CD4-positive, alpha-beta T cell treated with Interleukin-6 for 4 hours (primary cell): Measurements from ENCODE around the gene SPTBN1.

ENCODE experiments used
- DNase-seq: peaks from one replicate; pipeline ENCODE4 v3.0.0-alpha.2; 2020; ENCODE audit warnings: mixed read lengths

Gene SPTBN1

DNA sequence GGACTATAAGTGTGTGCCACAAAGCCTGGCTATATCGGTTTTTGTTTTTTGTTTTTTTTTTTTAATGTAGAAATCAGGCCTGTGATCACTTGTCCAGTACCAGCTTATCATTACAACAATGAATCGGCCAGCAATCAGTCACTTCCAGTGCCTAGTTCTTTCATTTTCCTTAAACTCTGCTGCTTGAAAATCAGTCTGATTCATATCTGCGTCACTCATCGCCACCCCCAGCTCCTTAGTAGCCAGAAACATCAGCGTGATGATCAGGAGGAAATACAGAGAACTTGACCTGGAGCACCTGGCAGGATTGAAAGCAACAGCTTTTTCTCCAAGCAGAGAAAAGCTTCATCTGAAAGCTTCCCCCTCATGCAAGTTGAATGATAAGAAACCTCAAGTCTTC is 75.4 kb downstream of the SPTBN1 start:
- no peak for DNase-seq

- DNase-seq = no peak
These were observed 78.1 kb downstream of the SPTBN1 start for GRCh38 chr2:54534221-54534620.

DNA sequence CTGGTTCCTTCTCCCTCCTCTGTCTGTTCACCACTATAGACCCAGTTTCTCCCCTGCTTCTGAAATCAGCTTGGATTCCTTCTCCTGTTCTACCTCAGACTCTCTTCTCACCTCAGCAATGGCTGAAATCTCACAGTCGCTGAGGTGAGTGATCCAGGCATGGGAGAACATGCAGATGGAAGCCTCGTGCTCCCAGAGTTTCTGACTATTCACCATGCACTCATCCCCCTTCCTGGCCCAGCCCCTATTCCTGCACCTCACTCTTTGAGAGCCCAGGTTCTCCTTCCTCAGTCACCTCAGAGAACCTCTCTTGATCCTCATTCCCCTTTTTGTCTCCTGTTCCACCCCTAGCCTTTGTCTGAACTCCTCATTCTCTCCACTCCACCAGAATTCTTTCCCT is 78.5 kb downstream of the SPTBN1 start:
- no peak for DNase-seq

DNA sequence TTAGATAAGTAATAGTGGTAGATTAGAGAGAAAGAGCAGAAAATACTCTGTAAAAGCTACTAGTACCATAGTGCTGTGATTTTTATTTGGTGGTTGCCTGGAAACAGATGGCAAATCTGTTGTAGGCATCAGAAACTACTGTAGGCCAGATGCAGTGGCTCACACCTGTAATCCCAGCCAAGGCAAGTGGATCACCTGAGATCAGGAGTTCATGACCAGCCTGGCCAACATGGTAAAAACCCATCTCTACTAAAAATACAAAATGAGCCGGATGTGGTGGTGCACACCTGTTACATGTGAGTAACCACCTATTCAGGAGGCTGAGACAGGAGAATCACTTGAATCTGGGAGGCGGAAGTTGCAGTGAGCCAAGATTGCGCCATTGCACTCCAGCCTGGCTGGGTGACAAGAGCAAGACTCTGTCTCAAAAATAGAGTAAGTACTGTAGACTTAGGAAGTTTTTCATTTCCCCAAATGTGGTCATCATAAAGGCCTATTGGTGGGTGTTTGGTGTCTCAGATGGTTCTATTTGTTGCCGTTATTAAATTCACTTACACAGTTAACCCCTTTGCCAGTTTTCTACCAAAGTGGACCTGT is 79.6 kb downstream of the SPTBN1 start:
- no peak for DNase-seq

DNA sequence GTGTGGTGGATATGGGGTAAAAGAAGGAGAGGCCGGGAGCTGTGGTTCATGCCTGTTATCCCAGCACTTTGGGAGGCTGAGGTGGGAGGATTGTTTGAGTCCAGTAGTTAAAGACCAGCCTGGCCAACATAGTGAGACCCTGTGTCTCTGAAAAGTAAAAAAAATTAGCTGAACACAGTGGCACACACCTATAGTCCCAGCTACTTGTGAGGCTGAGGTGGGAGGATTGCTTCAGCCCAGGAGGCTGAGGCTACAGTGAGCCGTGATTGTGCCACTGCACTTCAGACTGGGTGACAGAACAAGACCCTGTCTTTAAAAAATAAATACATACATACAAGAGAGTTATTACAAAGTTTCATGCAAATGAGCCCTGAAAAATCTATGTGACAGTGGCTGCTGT is 80.6 kb downstream of the SPTBN1 start:
- no peak for DNase-seq

DNA sequence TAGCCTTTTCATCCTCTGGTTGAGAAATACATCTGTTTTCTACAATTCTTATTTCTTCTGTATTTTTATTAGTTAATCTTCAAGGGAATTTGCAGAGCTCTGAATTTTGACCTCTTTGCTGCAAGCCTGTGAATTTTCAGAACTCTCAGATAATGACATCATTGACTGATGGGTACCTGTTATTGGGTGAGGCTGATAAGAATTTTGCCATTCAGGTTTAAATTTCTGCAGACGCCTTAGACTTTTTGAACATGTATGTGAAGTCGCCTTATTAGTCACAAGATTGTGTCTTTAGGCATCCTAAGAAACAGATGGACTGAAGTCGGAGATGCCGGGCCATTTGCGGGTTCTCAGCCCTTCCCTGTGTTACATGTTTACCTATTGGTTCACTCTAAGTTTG is 82.4 kb downstream of the SPTBN1 start:
- no peak for DNase-seq

DNA sequence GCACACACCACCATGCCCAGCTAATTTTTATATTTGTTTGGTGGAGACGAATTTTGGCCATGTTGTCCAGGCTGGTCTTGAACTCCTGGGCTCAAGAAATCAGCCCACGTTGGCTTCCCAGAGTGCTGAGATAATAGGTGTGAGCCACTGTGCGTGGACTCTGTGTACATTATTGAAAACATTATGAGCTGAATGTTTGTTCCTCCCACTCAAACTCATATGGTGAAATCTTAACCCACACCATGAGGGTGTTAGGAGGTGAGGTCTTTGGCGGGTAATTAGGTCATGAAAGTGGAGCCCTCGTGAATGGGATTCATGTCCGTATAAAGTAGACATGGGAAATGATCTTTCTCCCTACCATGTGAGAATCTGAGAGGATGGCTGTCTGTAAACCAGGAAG is 83.6 kb downstream of the SPTBN1 start:
- DNase-seq = no peak

DNA sequence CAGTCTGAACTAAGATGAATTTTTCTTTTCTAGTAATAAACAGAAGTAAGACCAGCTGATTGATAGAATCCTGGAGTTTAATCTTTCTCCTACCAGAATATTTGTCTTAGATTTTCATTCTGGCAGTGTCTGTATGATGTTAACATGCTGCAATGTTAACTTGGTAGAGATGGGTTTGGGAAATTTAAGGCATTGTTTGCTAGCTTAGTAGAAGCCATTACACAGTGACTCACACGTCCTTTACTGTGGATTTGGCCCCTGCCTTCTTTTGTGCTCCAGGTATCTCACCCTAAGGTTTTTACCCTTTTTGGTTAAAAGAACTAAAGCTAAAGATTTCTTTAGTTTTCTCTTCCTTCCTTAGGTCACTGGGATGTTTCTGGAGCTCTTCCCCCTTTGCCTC is 84.1 kb downstream of the SPTBN1 start:
- DNase-seq = no peak

DNA sequence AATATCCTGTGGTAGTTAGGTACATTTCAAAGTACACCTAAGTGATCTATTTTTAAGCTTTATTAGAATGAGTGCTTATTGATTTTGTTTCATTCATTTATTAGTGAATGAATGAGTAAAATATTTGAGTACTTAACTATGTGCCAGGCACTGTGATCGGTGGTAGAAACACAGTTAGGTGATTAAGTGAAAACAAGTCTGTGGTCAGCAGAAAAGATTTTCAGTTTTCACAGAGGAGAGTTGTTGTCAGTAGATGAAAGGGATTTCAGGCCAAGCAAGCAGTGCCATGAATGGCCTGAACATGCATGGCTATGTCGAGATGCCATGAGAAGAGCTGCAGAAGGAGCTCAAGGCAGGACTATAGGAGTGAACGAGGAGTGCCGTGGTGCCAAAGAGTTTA is 85.9 kb downstream of the SPTBN1 start:
- no peak for DNase-seq

GRCh38 chr2:54543733-54544396 is 87.7 kb downstream of the SPTBN1 start:
- DNase-seq = no peak

GRCh38 chr2:54545702-54546450 is 89.7 kb downstream of the SPTBN1 start:
- DNase-seq = no peak

- DNase-seq = no peak
These were observed 90.4 kb downstream of the SPTBN1 start for GRCh38 chr2:54546518-54546917.

GRCh38 chr2:54546923-54547720 is 91.0 kb downstream of the SPTBN1 start:
- DNase-seq = no peak

GRCh38 chr2:54549430-54549829 is 93.3 kb downstream of the SPTBN1 start:
- no peak for DNase-seq

DNA sequence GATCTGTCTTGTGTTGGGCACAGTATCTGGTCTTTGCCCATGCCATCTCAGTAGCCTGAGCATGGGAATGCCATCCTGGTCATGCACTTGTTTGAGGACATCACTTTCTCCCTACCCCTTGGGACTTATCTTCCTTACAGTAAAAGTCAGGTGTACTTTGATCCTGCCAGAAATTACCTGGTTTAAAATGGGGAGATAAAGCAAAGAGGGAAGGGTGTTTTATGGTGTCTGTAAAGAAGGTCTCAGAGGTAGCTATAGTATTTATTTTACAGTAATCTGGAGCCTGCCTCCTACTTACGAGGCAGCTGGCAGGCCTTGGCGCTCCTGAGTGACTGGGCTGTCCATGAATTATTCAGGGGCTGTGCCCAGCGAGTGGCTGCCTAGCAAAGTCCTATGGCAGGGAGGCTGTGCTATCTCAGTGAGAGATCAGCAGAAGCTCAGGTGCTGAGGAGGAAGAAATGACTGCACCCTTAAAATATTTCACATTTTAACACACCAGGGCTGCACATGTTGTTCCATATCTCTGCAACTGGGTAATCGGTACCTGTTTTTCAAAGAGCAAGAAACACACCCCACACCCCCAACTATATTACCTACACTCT is 93.9 kb downstream of the SPTBN1 start:
- no peak for DNase-seq

GRCh38 chr2:54550547-54550946 is 94.4 kb downstream of the SPTBN1 start:
- no peak for DNase-seq

DNA sequence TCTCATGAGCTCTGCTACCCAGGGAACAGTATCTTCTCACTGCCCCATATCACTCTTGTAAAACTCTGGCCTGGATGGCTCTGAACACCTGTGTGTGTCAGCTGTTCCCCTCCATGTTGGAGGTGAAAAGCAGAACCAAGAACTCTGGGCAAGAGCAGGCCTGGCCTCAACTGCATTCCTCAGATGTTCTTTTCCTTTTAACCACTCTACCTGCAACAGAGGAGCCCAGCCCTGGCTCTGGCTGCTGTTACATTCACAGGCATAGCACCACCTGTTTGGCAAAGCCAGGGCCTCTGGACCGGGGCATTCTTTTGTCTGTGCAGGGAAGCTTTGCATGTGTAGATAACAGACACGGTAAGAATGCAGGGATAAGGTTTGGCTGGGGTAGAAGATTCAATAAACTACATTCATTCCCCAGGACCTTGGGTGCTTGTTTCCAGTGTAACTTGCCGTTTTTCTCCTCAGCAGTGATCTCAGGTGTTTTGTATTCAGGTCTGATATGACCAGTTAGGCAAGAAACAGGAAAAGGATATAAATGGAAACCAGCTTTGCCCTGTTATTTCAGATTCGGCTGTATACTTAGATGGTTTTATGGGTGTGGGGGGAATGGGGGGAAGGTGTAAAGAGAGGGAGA is 95.1 kb downstream of the SPTBN1 start:
- no peak for DNase-seq

DNA sequence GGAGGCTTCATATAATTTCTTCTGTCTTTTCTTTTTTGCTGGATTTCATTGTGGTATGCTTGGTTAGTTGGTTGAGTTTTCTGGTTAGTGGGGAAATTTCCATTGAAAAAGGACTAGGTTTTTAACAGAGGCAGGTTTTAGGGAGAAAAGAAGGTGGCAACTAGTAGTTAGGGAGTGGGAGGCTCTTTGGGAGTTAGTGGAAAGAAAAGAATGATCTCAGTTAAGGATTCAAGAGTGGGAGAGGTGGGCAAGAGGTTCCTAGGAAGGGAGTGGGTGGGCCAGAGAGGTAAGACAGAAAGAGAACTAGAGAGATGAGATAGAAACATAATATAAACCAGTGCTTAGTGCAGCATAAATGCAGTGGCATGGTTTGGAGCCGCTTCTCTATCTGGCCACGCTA is 96.9 kb downstream of the SPTBN1 start:
- no peak for DNase-seq

GRCh38 chr2:54553775-54554174 is 97.6 kb downstream of the SPTBN1 start:
- no peak for DNase-seq

GRCh38 chr2:54555318-54555837 is 99.3 kb downstream of the SPTBN1 start:
- DNase-seq = no peak

DNA sequence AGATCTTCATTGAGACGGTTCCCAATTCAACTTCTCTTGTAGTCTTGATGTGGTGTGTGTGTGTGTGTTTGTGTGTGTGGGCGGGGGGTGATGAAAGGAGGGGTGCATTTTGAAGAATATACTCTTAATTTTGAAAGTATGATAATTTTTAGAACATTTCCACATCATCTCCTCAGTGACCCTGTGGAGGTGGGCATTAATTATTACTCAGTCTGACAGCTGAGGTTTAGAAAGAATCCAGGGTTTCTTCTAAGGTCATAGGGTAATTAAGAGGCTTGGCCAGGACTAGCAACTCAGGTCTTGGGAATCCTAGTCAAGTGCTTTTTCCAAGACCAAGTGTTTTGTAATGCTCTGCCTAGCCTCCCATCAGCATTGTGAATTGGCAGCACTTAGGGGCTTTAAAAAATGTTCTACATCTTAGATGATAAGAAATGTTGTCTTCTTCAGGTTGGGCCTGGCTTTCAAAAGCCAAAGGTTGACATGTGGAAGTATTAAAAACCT is 100.5 kb downstream of the SPTBN1 start:
- DNase-seq = no peak

- DNase-seq = no peak
These were observed 101.1 kb downstream of the SPTBN1 start for GRCh38 chr2:54557211-54557600.
